H1 (cell line): ENCODE results near the gene FOXC1. TPM values are rescaled to one million over a fixed set of nuclear protein-coding genes. Genes with fewer than 3 reads are reported as not detected.
A peak's percentile ranks its signal among the peaks of the same experiment; 100 is the strongest.

Experiments used
- CTCF ChIA-PET: fragments of 300-600 bp; sonication (Branson Sonifier 250); formaldehyde crosslinking; loops from one replicate; lab custom pipeline; 2021; ENCODE audit not compliant: partially characterized antibody; lab: Charles Lee
- POLR2A ChIA-PET: fragments of 300-600 bp; sonication (Branson Sonifier 250); formaldehyde crosslinking; loops from one replicate; lab custom pipeline; 2021; ENCODE audit warnings: inconsistent platforms; ENCODE audit not compliant: partially characterized antibody; lab: Charles Lee
- DNase-seq, 2 experiments: peaks; one replicate each; pipeline versions ENCODE4 v3.0.0 to v3.0.0-alpha.2; 2010 to 2022; ENCODE audit warnings: low spot score in 2 of 2, low read depth in 1 of 2, mixed read lengths in 1 of 2
- FAIRE-seq: peaks from 2 replicates; lab custom pipeline; 2011; peaks lifted over from hg19 to GRCh38; lab: Jason Lieb, UNC
- H2AFZ ChIP-seq: 2 replicates; pipeline ENCODE4 v1.8.1; 2012; ENCODE audit warnings: low read length, inconsistent platforms
- H2AK5ac ChIP-seq: 2 replicates; pipeline ENCODE4 v1.6.1; 2013; ENCODE audit warnings: low read depth, low read length
- H2BK120ac ChIP-seq: replicated peaks from 2 replicates; pipeline ENCODE3; 2013; ENCODE audit warnings: low read depth, low read length, inconsistent platforms
- H2BK12ac ChIP-seq: 2 replicates; pipeline ENCODE4 v1.6.1; 2013; ENCODE audit warnings: low read depth, low read length
- H2BK15ac ChIP-seq: 2 replicates; pipeline ENCODE4 v1.6.1; 2013; ENCODE audit warnings: low read length
- H2BK20ac ChIP-seq: 2 replicates; pipeline ENCODE4 v1.6.1; 2013; ENCODE audit warnings: low read length
- H2BK5ac ChIP-seq: 2 replicates; pipeline ENCODE4 v1.6.1; 2013; ENCODE audit warnings: low read depth, low read length
- H3K14ac ChIP-seq: 2 replicates; pipeline ENCODE4 v1.6.1; 2013; ENCODE audit warnings: inconsistent platforms; ENCODE audit not compliant: insufficient read length
- H3K18ac ChIP-seq: 2 replicates; pipeline ENCODE4 v1.6.1; 2013; ENCODE audit warnings: low read length; ENCODE audit errors: extremely low read depth
- H3K23ac ChIP-seq: 2 replicates; pipeline ENCODE4 v1.6.1; 2013; ENCODE audit warnings: inconsistent platforms; ENCODE audit not compliant: insufficient read length
- H3K23me2 ChIP-seq: 2 replicates; pipeline ENCODE4 v1.6.1; 2013; ENCODE audit warnings: low read depth, low read length
- H3K27ac ChIP-seq: 2 replicates; pipeline ENCODE4 v1.6.1; 2011; ENCODE audit warnings: low read depth, low read length, inconsistent platforms
- H3K27me3 ChIP-seq, 4 experiments: replicated peaks in 1 of 4; 1 replicate in 1 of 4; 2 replicates in 3 of 4; pipeline versions ENCODE4 v1.6.1 to v1.8.1; 2011 to 2013; ENCODE audit warnings: low read length in 3 of 4, mild to moderate bottlenecking in 3 of 4, inconsistent platforms in 2 of 4, mixed read lengths in 2 of 4, moderate library complexity in 1 of 4; ENCODE audit not compliant: control insufficient read depth in 3 of 4, insufficient read depth in 3 of 4; ENCODE audit errors: extremely low read depth in 1 of 4
- H3K36me3 ChIP-seq, 4 experiments: 2 replicates each; pipeline versions ENCODE4 v1.6.1 to v1.8.1; 2011 to 2013; ENCODE audit warnings: mild to moderate bottlenecking in 4 of 4, low read length in 3 of 4, moderate library complexity in 2 of 4, control low read depth in 1 of 4, inconsistent platforms in 1 of 4; ENCODE audit not compliant: insufficient read depth in 4 of 4, control insufficient read depth in 2 of 4
- H3K4ac ChIP-seq: replicated peaks from 2 replicates; pipeline ENCODE3; 2013; ENCODE audit warnings: low read length, low read depth, mixed read lengths, inconsistent platforms; ENCODE audit not compliant: insufficient read length
- H3K4me1 ChIP-seq, 4 experiments: replicated peaks in 1 of 4; 1 replicate in 1 of 4; 2 replicates in 3 of 4; pipeline versions ENCODE4 v1.6.1 to v1.8.1; 2011 to 2013; ENCODE audit warnings: low read length in 3 of 4, inconsistent platforms in 2 of 4, mixed read lengths in 1 of 4; ENCODE audit not compliant: insufficient read depth in 4 of 4, control insufficient read depth in 3 of 4
- H3K4me2 ChIP-seq, 2 experiments: 2 replicates each; pipeline versions ENCODE4 v1.6.1 to v1.8.1; 2011 to 2013; ENCODE audit warnings: low read depth in 2 of 2, low read length in 2 of 2, control low read depth in 1 of 2, inconsistent platforms in 1 of 2, mild to moderate bottlenecking in 1 of 2; ENCODE audit not compliant: insufficient read depth in 1 of 2
- H3K4me3 ChIP-seq, 4 experiments: fragments of 200-600, 300-600 bp in 1 of 4; sonication (generic), shearing (Covaris generic), sonication (Bioruptor Twin) in 1 of 4; 2 replicates each; pipeline versions ENCODE4 v1.5.1 to v1.8.1; 2011 to 2016; ENCODE audit warnings: low read length in 4 of 4, low read depth in 3 of 4, control low read depth in 2 of 4, inconsistent platforms in 2 of 4, mild to moderate bottlenecking in 2 of 4, mixed read lengths in 1 of 4, moderate library complexity in 1 of 4; ENCODE audit not compliant: insufficient read depth in 2 of 4; ENCODE audit errors: extremely low read depth in 1 of 4
- H3K56ac ChIP-seq: replicated peaks from 2 replicates; pipeline ENCODE3; 2013; ENCODE audit warnings: low read depth, mild to moderate bottlenecking, mixed read lengths, low read length, inconsistent platforms; ENCODE audit not compliant: insufficient read length
- H3K79me1 ChIP-seq: 2 replicates; pipeline ENCODE4 v1.6.1; 2013; ENCODE audit warnings: low read depth, low read length, control low read depth
- H3K79me2 ChIP-seq, 2 experiments: 2 replicates each; pipeline versions ENCODE4 v1.6.1 to v1.8.1; 2012 to 2013; ENCODE audit warnings: low read length in 2 of 2, mild to moderate bottlenecking in 2 of 2, inconsistent platforms in 1 of 2; ENCODE audit not compliant: insufficient read depth in 2 of 2, control insufficient read depth in 1 of 2
- H3K9ac ChIP-seq, 4 experiments: replicated peaks in 1 of 4; 1 replicate in 1 of 4; 2 replicates in 3 of 4; pipeline versions ENCODE4 v1.6.1 to v1.8.1; 2011 to 2013; ENCODE audit warnings: low read depth in 3 of 4, low read length in 3 of 4, control low read depth in 2 of 4, mild to moderate bottlenecking in 2 of 4, moderate library complexity in 2 of 4, inconsistent platforms in 1 of 4; ENCODE audit errors: extremely low read depth in 1 of 4
- H3K9me3 ChIP-seq, 2 experiments: 2 replicates each; pipeline versions ENCODE4 v1.6.1 to v1.8.1; 2012 to 2013; ENCODE audit warnings: mild to moderate bottlenecking in 2 of 2, moderate library complexity in 2 of 2, control low read depth in 1 of 2, inconsistent platforms in 1 of 2, low read depth in 1 of 2, low read length in 1 of 2, mixed read lengths in 1 of 2; ENCODE audit not compliant: insufficient read depth in 2 of 2
- H4K20me1 ChIP-seq, 2 experiments: replicated peaks in 1 of 2; 2 replicates each; pipeline versions ENCODE3 to v1.8.1; 2011 to 2013; ENCODE audit warnings: inconsistent platforms in 2 of 2, low read length in 2 of 2, mild to moderate bottlenecking in 1 of 2; ENCODE audit not compliant: insufficient read depth in 2 of 2, control insufficient read depth in 1 of 2
- H4K5ac ChIP-seq: 2 replicates; pipeline ENCODE4 v1.6.1; 2013; ENCODE audit warnings: low read length, low read depth, mixed read lengths, inconsistent platforms; ENCODE audit not compliant: insufficient read length
- H4K8ac ChIP-seq: 2 replicates; pipeline ENCODE4 v1.8.0; 2013; ENCODE audit warnings: mild to moderate bottlenecking, moderate library complexity, low read length, inconsistent platforms; ENCODE audit not compliant: insufficient read depth; ENCODE audit errors: extremely low read depth
- H4K91ac ChIP-seq: replicated peaks from 2 replicates; pipeline ENCODE3; 2013; ENCODE audit warnings: low read length, mixed read lengths, inconsistent platforms; ENCODE audit not compliant: insufficient read length
- KDM4A ChIP-seq: IDR thresholded peaks from one replicate; pipeline ENCODE4 v1.7.1; 2012; ENCODE audit warnings: low read depth, mild to moderate bottlenecking, moderate library complexity, low read length, inconsistent platforms; ENCODE audit not compliant: severe bottlenecking
- WGBS, 2 experiments: shearing (Covaris generic) in 1 of 2; methylation state at CpG; one replicate each; pipeline versions ENCODE4 v1.1.6 to v1.1.7; 2013 to 2015; ENCODE audit warnings: low lambda C conversion rate in 2 of 2, mixed read lengths in 2 of 2, inconsistent platforms in 1 of 2, low coverage in 1 of 2, missing lambda C conversion rate in 1 of 2; ENCODE audit not compliant: insufficient replicate concordance in 2 of 2, insufficient coverage in 1 of 2, insufficient read length in 1 of 2; ENCODE audit errors: extremely low coverage in 1 of 2, missing lambda C conversion rate in 1 of 2; 5-methylcytosine and 5-hydroxymethylcytosine counted together
- polyA plus RNA-seq, 7 experiments: library from polyadenylated mRNA; depleted of rRNA in 3 of 7; stranded (reverse) in 5 of 7; unstranded in 2 of 7; fragments of >200 nt in 5 of 7; fragments of 200-250 nt in 2 of 7; gene quantifications; 1 replicate in 5 of 7; 2 replicates in 1 of 7; 4 replicates in 1 of 7; pipeline versions ENCODE4 v1.2.1 to v1.2.3, GENCODE V29; 2011 to 2013; ENCODE audit warnings: missing spikeins in 2 of 7, mixed read lengths in 2 of 7
- total RNA-seq: library from RNA; stranded (reverse); fragmentation: NEBNext Ultra II Directional; extraction: Animal tissue kit (Norgen Biotek cat#: 25700); gene quantifications from 2 replicates; pipeline ENCODE4 v1.2.1, GENCODE V29; 2021

FOXC1 gene
- total and polyA plus RNA-seq, 2 of the 8 experiments (the other 6 are each of a cell fraction or from before 2014, with no cell fraction given) = 0.22 TPM; not detected in 1

- no peak for FAIRE-seq
- no peak overlapping the region for H3K4me3 ChIP-seq
- H2AFZ ChIP-seq = no peak overlapping the region
- H4K8ac ChIP-seq = no peak overlapping the region
- ChIA-PET CTCF (interaction anchor here (1.1 to 5.0 kb wide), 5 partner anchors 13 to 760 kb away, joined by 3 to 37 read pairs (median 4); no protein-coding TSS in a partner anchor), POLR2A (no interaction called here)
- 85% methylated on average over 19 of the region's 20 CpGs; no CpG with 5 or more reads in 1 of the 2 experiments for WGBS, 2 experiments
- no peaks in the 10 kb centered on the region for H3K36me3 ChIP-seq
- H3K23me2 ChIP-seq = no peaks in the 10 kb centered on the region
- no peaks in the 10 kb centered on the region for H3K79me2 ChIP-seq
- no peak overlapping the region for H2BK12ac ChIP-seq
- H3K4me2 ChIP-seq = no peak overlapping the region
- no peak overlapping the region for H4K91ac ChIP-seq
- H2BK15ac ChIP-seq = no peak overlapping the region
- H2BK5ac ChIP-seq = no peak overlapping the region
- H2AK5ac ChIP-seq = no peak overlapping the region
- no peak overlapping the region for H2BK120ac ChIP-seq
- no peaks in the 10 kb centered on the region; a peak in 1 of 7 replicates for H3K27me3 ChIP-seq
- no peaks in the 10 kb centered on the region for H3K9me3 ChIP-seq
- no peak overlapping the region for H3K27ac ChIP-seq
- no peak overlapping the region for H3K18ac ChIP-seq
- H3K56ac ChIP-seq = no peak overlapping the region
- no peak overlapping the region for H2BK20ac ChIP-seq
- peaks cover 0 to 4% (median 1%) of the 10 kb centered on the region in 4 experiments; a peak in 4 of 7 replicates for H3K4me1 ChIP-seq
- H4K5ac ChIP-seq = no peak overlapping the region
- H3K14ac ChIP-seq = no peak overlapping the region
- H3K4ac ChIP-seq = no peak overlapping the region
- H3K23ac ChIP-seq = no peak overlapping the region
- H3K79me1 ChIP-seq = no peaks in the 10 kb centered on the region
- peak in 1 of 2 experiments; percentile 40 for DNase-seq
- no peak overlapping the region for H3K9ac ChIP-seq
- H4K20me1 ChIP-seq = no peaks in the 10 kb centered on the region
- no peak for TF ChIP-seq KDM4A
These were observed 16.3 kb upstream of the FOXC1 start for GRCh38 chr6:1593286-1593957.
